ENCODE measurements around the gene ARHGAP10.
A peak's percentile ranks its signal among the peaks of the same experiment; 100 is the strongest.

Gene ARHGAP10

DNA sequence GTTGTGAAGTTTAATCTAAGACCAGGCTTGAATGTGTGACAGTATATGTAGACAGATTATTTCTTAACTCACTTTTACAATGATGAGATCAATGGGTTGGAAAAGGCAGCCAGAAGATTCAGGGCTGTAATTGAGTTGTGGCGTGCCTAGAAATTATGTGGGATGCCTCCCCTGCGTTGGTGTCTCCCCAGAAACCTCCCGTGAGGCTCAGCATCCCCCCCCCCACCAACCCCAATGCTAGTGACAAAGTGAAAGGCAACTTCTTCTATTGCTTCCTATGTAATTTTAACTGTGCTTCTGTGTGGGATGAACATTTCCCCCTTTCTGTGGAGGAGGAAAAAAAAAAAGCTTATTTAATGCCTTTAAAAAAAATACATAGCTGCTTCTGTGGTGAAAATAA, 297.9 kb downstream of the ARHGAP10 start:
- TF ChIP-seq JUND (IDR thresholded peaks at IDR 0.05; ENCODE audit: low read depth), result no peak
- DNase-seq (ENCODE audit: low read depth in 1 of 2, low spot score in 1 of 2), result no peak
- in situ Hi-C loops (cut with HindIII; ENCODE audit: low pct_unique_long_range_greater_than_20kb, low sequenced_read_pairs), result no loop called here

DNA sequence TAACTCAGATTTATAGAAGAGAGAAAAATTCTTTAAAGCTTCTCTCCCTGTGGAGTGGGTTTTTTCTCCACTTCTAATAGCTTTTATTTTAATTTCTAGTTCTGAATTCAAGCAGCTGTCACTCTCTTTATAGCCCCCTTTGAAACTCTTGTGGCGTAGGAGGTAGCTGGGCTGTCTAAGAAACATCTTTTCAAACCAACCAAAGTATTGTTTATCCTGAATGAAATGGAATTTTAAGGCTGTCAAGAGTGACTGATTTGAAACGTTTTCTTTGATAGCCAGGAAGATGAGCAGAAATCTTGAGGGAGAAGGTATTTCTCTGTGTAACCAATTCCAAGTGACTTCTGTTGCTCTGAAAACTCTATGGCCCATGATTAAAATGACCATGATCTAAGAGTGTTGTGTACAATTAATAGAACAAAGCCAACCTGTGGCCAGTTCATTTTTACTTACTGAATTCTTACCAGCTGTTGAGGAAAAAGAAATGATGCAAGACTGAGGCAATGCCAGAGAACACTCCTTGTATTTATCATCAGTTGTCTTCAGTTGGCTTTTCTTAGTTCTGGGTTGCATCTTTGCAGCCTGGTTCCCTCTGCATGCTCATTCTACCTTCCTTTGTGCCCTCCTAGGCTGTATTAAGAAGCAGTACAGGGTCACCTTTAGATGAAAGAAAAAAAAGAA, 298.4 kb downstream of the ARHGAP10 start:
- DNase-seq (ENCODE audit: low read depth in 1 of 2, low spot score in 1 of 2), result no peak
- TF ChIP-seq JUND (IDR thresholded peaks at IDR 0.05; ENCODE audit: low read depth), result no peak
- in situ Hi-C loops (cut with HindIII; ENCODE audit: low pct_unique_long_range_greater_than_20kb, low sequenced_read_pairs), result no loop called here

DNA sequence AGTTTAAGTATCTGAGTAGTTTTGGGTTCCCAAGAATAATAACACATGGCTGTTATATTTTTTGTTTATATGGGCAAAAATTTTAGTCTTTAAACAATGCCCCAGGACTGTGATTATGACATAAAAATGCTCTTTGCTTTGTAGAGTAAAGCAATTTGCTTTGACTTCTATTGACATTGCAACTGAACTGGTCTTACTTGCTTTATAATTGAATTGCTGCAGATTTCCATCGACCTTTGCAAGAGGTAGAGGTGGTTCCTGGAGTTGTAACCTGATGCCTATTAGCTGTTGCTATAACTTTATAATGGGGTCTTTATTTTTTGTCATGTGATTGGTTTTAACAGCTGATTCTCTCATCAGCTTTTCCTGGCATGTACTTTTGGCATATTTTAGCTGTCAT, 302.9 kb downstream of the ARHGAP10 start:
- peak; percentile 13 to 80 for DNase-seq (ENCODE audit: low read depth in 1 of 2, low spot score in 1 of 2)
- in situ Hi-C loops (cut with HindIII; ENCODE audit: low pct_unique_long_range_greater_than_20kb, low sequenced_read_pairs), result no loop called here
- no peak; the same call in 1 of the 2 replicates for TF ChIP-seq JUND (IDR thresholded peaks at IDR 0.05; ENCODE audit: low read depth)

DNA sequence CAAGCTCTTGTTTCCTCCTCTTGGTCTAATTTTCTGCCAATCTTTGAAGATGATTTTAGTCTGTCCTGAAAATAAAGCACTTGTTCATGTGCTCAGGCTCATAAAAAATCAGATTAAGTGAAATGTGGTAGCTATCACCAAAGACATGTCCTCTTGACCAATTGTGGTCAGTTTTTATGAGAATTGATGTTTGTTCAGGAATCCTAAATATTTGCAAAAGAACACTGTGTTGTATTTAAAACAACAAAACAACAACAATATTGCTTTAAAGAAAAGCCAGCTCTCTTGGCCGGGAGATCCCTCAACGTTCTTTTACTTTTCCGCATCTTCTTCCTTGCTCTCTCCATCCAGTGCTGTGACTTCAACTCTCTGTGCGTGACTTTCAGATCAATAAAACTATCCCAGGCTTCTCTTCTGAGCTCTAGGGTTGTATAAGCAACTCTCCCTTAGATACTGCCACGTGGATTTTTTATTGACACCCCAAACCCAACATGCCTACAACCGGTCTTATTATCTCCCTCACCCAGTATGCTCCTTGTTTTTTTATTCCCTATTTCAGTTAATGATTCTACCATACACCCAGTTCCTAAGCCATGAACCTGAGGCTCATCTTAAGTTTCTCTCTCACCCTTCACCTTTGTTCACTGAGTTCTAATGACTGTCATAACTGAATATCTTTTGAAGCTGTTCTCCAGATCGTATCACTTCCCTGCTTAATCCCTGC, 309.9 kb downstream of the ARHGAP10 start:
- in situ Hi-C loops (cut with HindIII; ENCODE audit: low pct_unique_long_range_greater_than_20kb, low sequenced_read_pairs), result no loop called here
- no peak for TF ChIP-seq JUND (IDR thresholded peaks at IDR 0.05; ENCODE audit: low read depth)
- no peak for DNase-seq (ENCODE audit: low read depth in 1 of 2, low spot score in 1 of 2)

DNA sequence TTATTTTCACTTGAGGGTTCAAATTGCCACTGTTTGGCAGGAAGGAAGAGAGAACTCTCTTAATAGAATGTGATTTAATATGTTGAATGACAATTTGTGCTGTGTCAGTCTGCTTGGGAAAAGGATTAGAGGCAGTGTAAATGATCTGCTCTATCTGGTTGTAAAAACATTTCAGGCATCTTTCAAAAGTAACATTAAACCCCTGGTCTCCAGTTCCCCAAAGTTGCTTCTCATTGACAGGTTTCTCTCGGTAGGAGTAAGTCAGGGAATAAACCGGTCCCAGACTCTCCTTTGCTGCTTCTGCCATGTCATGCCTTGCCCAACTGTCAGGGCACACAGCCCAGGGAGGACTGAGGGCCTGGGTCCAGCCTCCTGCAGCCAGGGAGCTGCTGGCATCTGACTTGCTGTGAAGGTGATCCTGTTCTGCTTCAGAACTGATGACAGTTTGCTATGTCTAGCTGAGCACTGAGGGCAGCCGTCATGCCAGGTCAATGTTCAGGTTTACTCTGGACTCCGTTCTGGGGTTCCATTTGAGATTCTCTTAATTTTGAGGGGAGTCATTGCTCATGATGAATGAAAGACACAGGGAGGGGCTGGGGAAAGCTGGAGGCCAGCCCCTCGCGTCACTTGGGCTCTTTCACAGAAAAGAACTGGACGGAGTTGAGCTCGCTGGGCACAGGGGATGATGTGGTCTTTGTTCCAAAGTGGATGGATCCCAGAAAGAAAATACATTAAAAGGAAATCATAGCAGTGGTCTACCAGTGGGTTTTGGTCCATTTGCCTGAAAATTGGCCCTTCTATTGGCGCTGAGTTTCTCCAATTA, 312.4 kb downstream of the ARHGAP10 start:
- in situ Hi-C loops (cut with HindIII; ENCODE audit: low pct_unique_long_range_greater_than_20kb, low sequenced_read_pairs), result no loop called here
- no peak for TF ChIP-seq JUND (IDR thresholded peaks at IDR 0.05; ENCODE audit: low read depth)
- DNase-seq (ENCODE audit: low read depth in 1 of 2, low spot score in 1 of 2), result no peak

DNA sequence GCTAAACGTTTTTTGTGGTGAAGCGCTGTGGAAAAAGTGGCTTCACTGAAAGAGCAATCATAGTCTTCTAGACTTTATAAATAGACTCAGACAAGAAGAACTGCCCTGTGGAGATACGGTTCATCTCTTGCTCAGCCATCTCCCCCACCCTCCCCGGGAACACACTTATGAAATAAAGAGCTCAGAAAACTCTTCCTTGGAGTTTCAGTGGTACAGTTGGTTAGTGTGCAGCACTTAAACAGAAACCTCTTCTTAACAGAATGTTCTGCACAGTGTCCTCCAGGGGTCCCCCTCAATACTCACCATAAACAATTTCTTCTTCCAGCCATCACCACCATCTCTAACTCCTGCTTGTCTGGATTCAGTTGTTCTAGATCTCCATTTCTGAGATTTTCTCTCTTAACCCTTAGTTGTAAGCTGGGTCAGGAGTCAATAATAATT, 313.0 kb downstream of the ARHGAP10 start:
- no peak for TF ChIP-seq JUND (IDR thresholded peaks at IDR 0.05; ENCODE audit: low read depth)
- in situ Hi-C loops (cut with HindIII; ENCODE audit: low pct_unique_long_range_greater_than_20kb, low sequenced_read_pairs), result no loop called here
- DNase-seq (ENCODE audit: low read depth in 1 of 2, low spot score in 1 of 2), result peak in 1 of 2 experiments; percentile 32

DNA sequence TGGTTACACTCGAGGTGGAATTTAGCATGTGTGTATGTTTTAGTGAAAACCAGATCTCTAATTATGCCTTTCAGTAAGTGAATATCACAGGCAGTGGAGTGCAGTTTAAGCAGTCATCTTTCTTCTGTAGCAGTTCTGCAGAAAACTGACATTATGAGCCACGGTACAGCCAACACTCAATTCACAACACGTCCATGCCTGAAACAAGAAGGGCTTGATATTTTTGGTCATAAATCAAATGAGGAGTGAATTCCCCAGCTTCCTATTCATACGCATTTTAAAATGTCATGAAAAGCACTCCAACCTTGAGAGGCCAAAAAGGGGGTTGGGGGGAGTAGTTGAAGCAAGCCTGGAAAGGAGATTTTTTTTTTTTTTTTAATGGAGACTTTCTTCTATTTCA, 316.7 kb downstream of the ARHGAP10 start:
- in situ Hi-C loops (cut with HindIII; ENCODE audit: low pct_unique_long_range_greater_than_20kb, low sequenced_read_pairs), result no loop called here
- no peak for DNase-seq (ENCODE audit: low read depth in 1 of 2, low spot score in 1 of 2)

DNA sequence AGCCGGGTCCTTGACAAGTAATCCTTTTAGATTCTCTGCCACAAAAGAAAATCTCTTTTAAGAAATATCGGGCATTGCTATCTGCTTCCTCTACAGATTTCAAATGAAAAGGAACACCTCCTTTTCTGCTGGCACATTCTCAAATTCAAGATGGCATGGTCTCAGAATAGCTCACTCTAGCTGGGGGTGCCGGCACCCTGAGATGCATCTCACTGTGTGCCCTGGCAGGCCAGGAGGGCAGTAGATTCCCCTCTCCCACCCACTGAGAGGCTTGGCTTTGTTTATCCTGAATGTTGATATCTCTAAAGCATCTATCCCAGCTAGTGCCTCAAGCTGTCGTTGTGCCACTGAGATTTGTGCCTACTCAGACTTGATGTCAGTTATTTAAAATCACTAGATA, 319.5 kb downstream of the ARHGAP10 start:
- TF ChIP-seq JUND (IDR thresholded peaks at IDR 0.05; ENCODE audit: low read depth), result no peak

More for the DNA sequence above, 316.7 kb downstream of the ARHGAP10 start:
- no peak for TF ChIP-seq JUND (IDR thresholded peaks at IDR 0.05; ENCODE audit: low read depth)

DNA sequence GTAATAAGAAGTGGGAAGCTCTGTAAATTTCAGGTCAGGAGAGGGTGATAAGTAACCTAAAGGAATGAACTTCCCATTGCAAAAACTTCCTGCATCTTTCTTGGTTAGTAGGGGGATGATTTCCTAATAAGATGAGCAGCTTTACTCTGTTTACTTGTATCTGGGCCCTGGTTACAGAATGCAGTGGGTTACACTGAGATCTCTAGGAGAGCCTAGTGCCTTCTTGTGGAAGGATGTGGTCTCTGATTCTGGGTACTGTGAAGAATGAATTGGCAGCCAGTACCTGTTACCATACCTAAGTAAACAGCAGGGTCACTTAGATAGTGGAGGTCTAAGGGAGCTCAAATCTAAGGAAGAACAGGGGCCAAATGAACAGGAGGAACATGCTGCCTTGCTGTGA, 320.6 kb downstream of the ARHGAP10 start:
- TF ChIP-seq JUND (IDR thresholded peaks at IDR 0.05; ENCODE audit: low read depth), result no peak
- no peak for DNase-seq (ENCODE audit: low read depth in 1 of 2, low spot score in 1 of 2)
- in situ Hi-C loops (cut with HindIII; ENCODE audit: low pct_unique_long_range_greater_than_20kb, low sequenced_read_pairs), result no loop called here

More for the DNA sequence above, 319.5 kb downstream of the ARHGAP10 start:
- no peak for DNase-seq (ENCODE audit: low read depth in 1 of 2, low spot score in 1 of 2)
- in situ Hi-C loops (cut with HindIII; ENCODE audit: low pct_unique_long_range_greater_than_20kb, low sequenced_read_pairs), result no loop called here

DNA sequence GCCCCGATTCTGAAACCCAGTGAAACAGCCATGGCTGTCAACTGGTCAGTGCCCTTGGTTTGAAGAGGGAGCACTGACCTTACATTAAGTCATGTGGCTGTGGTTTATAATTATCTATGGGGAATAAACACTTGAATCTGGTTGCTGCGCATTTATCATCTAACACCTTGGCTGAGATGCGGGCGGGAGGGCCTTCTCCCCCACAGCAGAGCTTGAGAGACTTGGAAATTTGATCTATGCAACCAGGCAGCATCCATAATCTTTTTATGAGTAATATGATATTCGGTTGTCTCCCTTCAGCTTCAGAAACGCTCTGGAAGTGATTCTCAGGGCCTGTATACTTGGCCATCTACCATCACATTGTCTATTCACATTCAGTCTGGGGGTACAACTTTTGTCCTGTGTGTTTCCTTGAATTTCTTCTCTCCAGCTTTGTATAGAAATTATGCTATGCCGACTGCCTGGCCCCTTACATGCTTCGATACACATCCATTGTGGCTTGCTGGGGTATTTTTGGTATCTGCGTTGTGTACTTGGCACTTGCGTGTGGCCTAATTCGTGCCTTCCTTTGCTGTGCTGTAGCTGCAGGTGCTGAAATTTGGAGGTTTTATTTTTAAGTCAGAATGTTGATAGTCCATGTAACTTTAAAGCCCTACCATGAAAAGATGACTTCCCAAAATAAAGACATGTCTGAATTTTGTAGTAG, 321.6 kb downstream of the ARHGAP10 start:
- in situ Hi-C loops (cut with HindIII; ENCODE audit: low pct_unique_long_range_greater_than_20kb, low sequenced_read_pairs), result no loop called here
- no peak for DNase-seq (ENCODE audit: low read depth in 1 of 2, low spot score in 1 of 2)

DNA sequence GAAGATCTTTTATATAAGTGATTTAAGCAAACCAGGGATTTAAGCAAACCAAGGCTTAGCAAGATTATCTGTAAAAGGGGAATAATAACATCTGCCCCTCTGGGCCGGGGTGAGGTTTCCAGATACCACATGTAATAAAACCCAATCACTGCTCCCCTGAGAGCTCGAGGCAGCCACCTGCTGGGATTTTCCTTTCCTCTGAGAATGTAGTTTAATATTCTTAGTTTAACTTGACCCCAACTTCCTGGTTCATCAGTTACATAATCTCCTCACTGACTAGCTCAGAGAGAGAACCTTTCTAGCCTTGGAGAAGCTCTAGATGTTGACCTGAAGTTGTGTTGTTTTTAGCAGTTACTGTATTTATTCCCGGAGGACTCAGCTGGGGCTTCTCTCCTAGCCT, 322.4 kb downstream of the ARHGAP10 start:
- TF ChIP-seq JUND (IDR thresholded peaks at IDR 0.05; ENCODE audit: low read depth), result no peak
- in situ Hi-C loops (cut with HindIII; ENCODE audit: low pct_unique_long_range_greater_than_20kb, low sequenced_read_pairs), result no loop called here
- no peak for DNase-seq (ENCODE audit: low read depth in 1 of 2, low spot score in 1 of 2)

More for the DNA sequence above, 321.6 kb downstream of the ARHGAP10 start:
- no peak for TF ChIP-seq JUND (IDR thresholded peaks at IDR 0.05; ENCODE audit: low read depth)

DNA sequence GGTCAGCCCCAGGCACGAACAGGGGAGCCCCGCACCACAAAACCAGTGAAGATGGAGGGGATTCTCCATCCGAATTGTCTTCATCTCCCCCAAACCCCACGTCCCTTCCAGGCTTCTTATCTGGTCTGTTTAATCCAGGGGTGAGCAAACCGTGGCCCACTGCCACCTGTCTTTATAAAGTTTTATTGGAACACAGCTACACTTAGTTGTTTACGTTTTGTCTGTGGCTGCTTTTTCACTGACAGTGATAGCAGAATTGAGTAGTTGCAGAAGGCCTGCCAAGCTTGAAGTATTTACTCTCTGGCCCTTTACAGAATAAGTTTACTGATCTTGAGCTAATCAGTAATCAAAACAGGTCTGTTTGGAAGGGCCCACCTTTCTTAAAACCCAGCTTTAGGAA, 324.0 kb downstream of the ARHGAP10 start:
- DNase-seq (ENCODE audit: low read depth in 1 of 2, low spot score in 1 of 2), result no peak
- no peak for TF ChIP-seq JUND (IDR thresholded peaks at IDR 0.05; ENCODE audit: low read depth)
- in situ Hi-C loops (cut with HindIII; ENCODE audit: low pct_unique_long_range_greater_than_20kb, low sequenced_read_pairs), result no loop called here

Measured in T47D (cell line).